Measurements from ENCODE around the gene PARP12. TPM values are rescaled to one million over a fixed set of nuclear protein-coding genes. Genes with fewer than 3 reads are reported as not detected.

The PARP12 gene
- total and polyA plus RNA-seq, 12 donors: 6.7 to 48.3 (median 13.1) TPM

- H3K9me3 ChIP-seq: no peaks in the 10 kb centered on the region
- H3K27me3 ChIP-seq: no peaks in the 10 kb centered on the region
Observed at GRCh38 chr7:140051820-140052219, 10.9 kb downstream of the PARP12 start.

GRCh38 chr7:140050100-140050499, 12.7 kb downstream of the PARP12 start:
- ATAC-seq: peak in 5 of 8 donors; percentile 42 to 61 (median 46)
- H3K4me3 ChIP-seq: no peak overlapping the region
- H3K27ac ChIP-seq: peak overlapping the region in 9 of 10 donors; percentile 30 to 69 (median 45)
- peaks cover 0 to 80% (median 5%) of the 10 kb centered on the region in 9 donors for H3K36me3 ChIP-seq
- no peaks in the 10 kb centered on the region for H3K27me3 ChIP-seq
- peaks cover 0 to 50% (median 33%) of the 10 kb centered on the region in 9 donors for H3K4me1 ChIP-seq
- no peak for TF ChIP-seq CTCF (IDR thresholded peaks at IDR 0.05)
- intact Hi-C loops (cut with DNase I): no loop called here
- 74 to 76% methylated on average over 3 of the region's 3 CpGs for WGBS, 2 donors
- H3K9me3 ChIP-seq: no peaks in the 10 kb centered on the region
- no peak for DNase-seq

More at GRCh38 chr7:140051820-140052219, 10.9 kb downstream of the PARP12 start:
- no peak for TF ChIP-seq CTCF (IDR thresholded peaks at IDR 0.05)
- H3K4me1 ChIP-seq: peaks cover 0 to 59% (median 26%) of the 10 kb centered on the region in 9 donors
- H3K36me3 ChIP-seq: peaks cover 0 to 80% (median 5%) of the 10 kb centered on the region in 9 donors
- no peak overlapping the region for H3K27ac ChIP-seq
- H3K4me3 ChIP-seq: no peak overlapping the region
- ATAC-seq (no peak), DNase-seq (no peak)
- intact Hi-C loops (cut with DNase I): no loop called here

GRCh38 chr7:140049339-140050024, 13.3 kb downstream of the PARP12 start:
- peaks cover 0 to 80% (median 8%) of the 10 kb centered on the region in 9 donors for H3K36me3 ChIP-seq
- DNase-seq: no peak
- peak overlapping the region in 8 of 10 donors; percentile 30 to 69 (median 46) for H3K27ac ChIP-seq
- H3K4me1 ChIP-seq: peaks cover 0 to 46% (median 29%) of the 10 kb centered on the region in 9 donors
- H3K9me3 ChIP-seq: no peaks in the 10 kb centered on the region
- no peak for TF ChIP-seq CTCF (IDR thresholded peaks at IDR 0.05)
- no peak overlapping the region for H3K4me3 ChIP-seq
- intact Hi-C loops (cut with DNase I): no loop called here
- WGBS, 2 donors: 53% methylated on average over 5 of the region's 5 CpGs
- peak; percentile 10 to 58 (median 34) for ATAC-seq
- no peaks in the 10 kb centered on the region for H3K27me3 ChIP-seq

GRCh38 chr7:140048989-140049338, 13.8 kb downstream of the PARP12 start:
- H3K36me3 ChIP-seq: peaks cover 0 to 81% (median 11%) of the 10 kb centered on the region in 9 donors
- H3K27me3 ChIP-seq: no peaks in the 10 kb centered on the region
- peak in 4 of 8 donors; percentile 7 to 26 (median 17) for ATAC-seq
- no peaks in the 10 kb centered on the region for H3K9me3 ChIP-seq
- peak overlapping the region in 8 of 10 donors; percentile 30 to 69 (median 46) for H3K27ac ChIP-seq
- intact Hi-C loops (cut with DNase I): no loop called here
- H3K4me1 ChIP-seq: peaks cover 0 to 41% (median 24%) of the 10 kb centered on the region in 9 donors
- DNase-seq: no peak
- WGBS, 2 donors: 38 to 41% methylated on average over 1 of the region's 1 CpG
- no peak for TF ChIP-seq CTCF (IDR thresholded peaks at IDR 0.05)
- H3K4me3 ChIP-seq: no peak overlapping the region

Data from heart right ventricle (tissue), 16 donors.